T-helper 2 cell treated with Interferon-gamma antibody and Interleukin-4, amounts not matched to agents 5 μg/mL and 100 μg/mL, for 36 hours (primary cell): ENCODE measurements around the gene SYCE1L.
"Not testable (repeated sequence)": the region's sequence is repeated elsewhere in the genome, so short reads cannot be mapped to it uniquely, and the experiment has no call there.

Experiments used
- DNase-seq: peaks from one replicate; pipeline ENCODE4 v3.0.0; 2021; ENCODE audit warnings: low spot score
- H3K27ac Mint-ChIP-seq: one replicate; pipeline ENCODE4 v1.8.0; 2021; ENCODE audit warnings: mild to moderate bottlenecking, mixed read lengths
- H3K27me3 Mint-ChIP-seq: one replicate; pipeline ENCODE4 v1.8.0; 2021; ENCODE audit warnings: low read depth, mixed read lengths
- H3K36me3 Mint-ChIP-seq: one replicate; pipeline ENCODE4 v1.8.0; 2021; ENCODE audit warnings: low read depth, mixed read lengths
- H3K4me1 Mint-ChIP-seq: one replicate; pipeline ENCODE4 v1.8.0; 2021; ENCODE audit warnings: low read depth, mixed read lengths
- H3K4me3 Mint-ChIP-seq: one replicate; pipeline ENCODE4 v1.8.0; 2022; ENCODE audit warnings: mild to moderate bottlenecking, moderate library complexity, mixed read lengths
- H3K9me3 Mint-ChIP-seq: one replicate; pipeline ENCODE4 v1.8.0; 2021; ENCODE audit warnings: mixed read lengths

SYCE1L gene, protein sequence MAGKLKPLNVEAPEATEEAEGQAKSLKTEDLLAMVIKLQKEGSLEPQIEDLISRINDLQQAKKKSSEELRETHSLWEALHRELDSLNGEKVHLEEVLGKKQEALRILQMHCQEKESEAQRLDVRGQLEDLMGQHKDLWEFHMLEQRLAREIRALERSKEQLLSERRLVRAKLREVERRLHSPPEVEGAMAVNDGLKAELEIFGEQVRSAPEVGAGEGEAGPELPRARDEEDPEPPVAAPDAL

DNA sequence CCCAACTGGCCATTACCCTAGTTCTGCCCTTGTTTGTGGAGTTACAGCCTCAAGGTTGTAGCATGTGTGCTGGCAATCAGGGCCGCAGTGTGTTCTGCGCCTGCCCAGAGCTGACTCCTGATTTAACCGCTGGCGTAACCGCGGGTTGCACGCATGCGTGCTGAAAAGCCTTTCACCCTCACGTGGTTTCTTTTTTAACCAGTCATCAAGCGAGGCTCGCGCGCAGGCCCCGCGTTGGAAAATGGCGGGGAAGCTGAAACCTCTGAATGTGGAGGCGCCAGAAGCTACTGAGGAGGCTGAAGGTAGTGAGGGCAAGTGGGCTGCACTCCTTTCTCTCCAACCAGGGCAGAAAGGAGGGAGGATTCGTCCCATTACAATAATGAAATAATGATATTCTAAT is at the start of gene SYCE1L:
Gene SYCE1L (plus strand): TSS at position 198 of the 400 bp plus-strand sequence. CDS start 44 bp downstream, at position 242.
- Mint-ChIP-seq H3K27me3 (no peaks in the 10 kb centered on the region), H3K27ac (no peak within 1 kb of the TSS), H3K36me3 (peaks cover 43% of the 10 kb centered on the region), H3K9me3 (no peaks in the 10 kb centered on the region), H3K4me1 (no peaks in the 10 kb centered on the region), H3K4me3 (no peak within 1 kb of the TSS)
- no peak for DNase-seq

DNA sequence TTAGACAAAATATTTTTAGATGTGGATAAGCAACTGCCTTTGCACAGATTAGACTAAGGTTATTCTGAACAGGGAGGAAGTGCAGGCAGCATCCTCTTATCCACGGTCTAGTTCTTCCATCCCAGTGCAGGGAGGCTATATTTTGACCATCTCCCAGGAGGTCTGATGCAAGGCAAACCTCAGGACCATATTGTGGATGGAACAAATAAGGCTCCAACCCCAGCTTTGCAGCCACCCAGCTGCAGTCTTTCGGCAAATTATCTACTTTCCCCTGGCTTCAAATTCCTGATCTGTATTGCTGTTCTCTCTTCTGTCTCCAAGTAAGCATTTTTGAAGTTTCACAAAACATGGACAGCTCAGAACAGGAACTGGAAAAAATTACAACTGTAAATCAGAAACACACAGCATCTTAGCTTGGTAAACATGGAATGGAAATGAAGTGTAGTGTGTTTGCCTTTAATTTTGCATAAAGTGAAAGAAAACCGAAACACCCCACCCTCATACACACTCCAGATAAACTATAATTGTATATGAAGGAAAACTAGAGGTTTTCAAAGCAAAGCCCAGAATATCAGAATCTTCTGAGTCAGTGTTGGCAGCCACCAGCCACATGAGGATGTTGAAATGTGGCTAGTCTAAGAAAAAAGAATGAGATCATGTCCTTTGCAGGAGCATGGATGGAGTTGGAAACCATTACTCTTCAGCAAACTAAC is 41.7 kb upstream of the SYCE1L start:
- Mint-ChIP-seq H3K36me3 (no peaks in the 10 kb centered on the region), H3K4me3 (no peak overlapping the region), H3K27me3 (no peaks in the 10 kb centered on the region), H3K9me3 (no peaks in the 10 kb centered on the region), H3K4me1 (no peaks in the 10 kb centered on the region), H3K27ac (no peak overlapping the region)
- no peak for DNase-seq

DNA sequence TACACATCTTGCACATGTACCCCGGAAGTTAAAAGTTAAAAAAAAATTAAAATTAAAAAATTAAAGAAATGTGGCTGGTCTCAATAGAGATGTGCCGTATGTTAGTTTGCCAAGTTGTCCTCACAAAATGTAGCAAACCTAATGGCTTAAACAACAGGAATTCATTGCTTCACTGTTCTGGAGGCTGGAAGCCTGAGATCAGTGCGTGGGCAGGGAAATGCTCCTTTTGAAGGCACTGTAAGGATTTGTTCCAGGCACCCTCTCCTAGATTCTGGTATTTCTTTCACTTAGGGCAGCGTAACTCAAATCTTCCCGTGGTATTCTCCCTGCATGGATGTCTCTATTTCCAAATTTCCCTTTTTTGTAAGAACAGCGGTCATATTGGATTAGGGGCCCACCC is 40.9 kb upstream of the SYCE1L start:
- no peaks in the 10 kb centered on the region for H3K4me1 Mint-ChIP-seq
- no peaks in the 10 kb centered on the region for H3K36me3 Mint-ChIP-seq
- H3K9me3 Mint-ChIP-seq, result no peaks in the 10 kb centered on the region
- H3K27ac Mint-ChIP-seq, result no peak overlapping the region
- H3K27me3 Mint-ChIP-seq, result no peaks in the 10 kb centered on the region
- DNase-seq, result no peak
- no peak overlapping the region for H3K4me3 Mint-ChIP-seq

DNA sequence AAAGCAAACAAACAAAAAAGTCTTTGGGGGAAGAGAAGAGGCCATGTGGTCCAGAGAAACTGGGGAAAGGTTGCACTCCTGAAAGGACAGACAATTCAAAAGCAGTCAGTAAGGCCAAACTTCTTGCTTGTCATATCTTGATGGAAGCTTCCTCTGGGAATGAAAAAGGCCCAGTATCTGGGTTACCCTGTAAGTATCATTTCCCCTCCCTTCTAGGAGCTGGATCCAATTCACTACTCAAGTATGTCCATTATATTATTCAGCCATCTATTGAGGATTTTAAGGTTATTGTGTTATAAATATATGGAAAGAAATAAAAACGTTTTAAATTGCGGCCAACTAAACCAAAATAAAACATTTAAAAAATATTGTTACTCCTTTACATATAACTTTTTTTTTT is 34.2 kb upstream of the SYCE1L start:
- DNase-seq, result no peak
- Mint-ChIP-seq H3K27me3 (no peaks in the 10 kb centered on the region), H3K4me3 (no peak overlapping the region), H3K9me3 (no peaks in the 10 kb centered on the region), H3K36me3 (no peaks in the 10 kb centered on the region), H3K27ac (no peak overlapping the region), H3K4me1 (no peaks in the 10 kb centered on the region)

DNA sequence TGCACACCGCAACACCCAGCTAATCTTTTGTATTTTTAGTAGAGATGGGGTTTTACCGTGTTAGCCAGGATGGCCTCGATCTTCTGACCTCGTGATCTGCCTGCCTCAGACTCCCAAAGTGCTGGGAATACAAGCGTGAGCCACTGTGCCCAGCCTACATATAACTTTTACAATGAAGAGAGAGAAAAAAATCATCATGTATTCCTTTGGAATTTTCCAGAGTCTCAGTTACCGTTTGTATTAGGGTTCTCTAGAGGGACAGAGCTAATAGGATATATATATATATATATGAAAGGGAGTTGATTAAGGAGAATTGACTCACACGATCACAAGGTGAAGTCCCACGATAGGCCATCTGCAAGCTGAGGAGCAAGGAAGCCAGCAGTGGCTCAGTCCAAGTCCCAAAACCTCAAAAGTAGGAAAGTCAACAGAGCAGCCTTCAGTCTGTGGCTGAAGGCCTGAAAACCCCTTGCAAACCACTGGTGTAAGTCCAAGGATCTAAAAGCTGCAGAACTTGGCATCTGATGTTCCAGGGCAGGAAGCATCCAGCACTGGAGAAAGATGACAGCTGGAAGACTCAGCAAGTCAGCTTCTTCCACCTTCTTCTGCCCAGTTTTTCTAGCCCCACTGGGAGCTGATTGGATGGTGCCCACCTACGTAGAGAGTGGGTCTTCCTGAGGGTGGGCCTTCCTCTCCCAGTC is 33.5 kb upstream of the SYCE1L start:
- not testable (repeated sequence) for DNase-seq, H3K4me3 Mint-ChIP-seq, H3K9me3 Mint-ChIP-seq, H3K27me3 Mint-ChIP-seq, H3K27ac Mint-ChIP-seq, H3K36me3 Mint-ChIP-seq, H3K4me1 Mint-ChIP-seq

DNA sequence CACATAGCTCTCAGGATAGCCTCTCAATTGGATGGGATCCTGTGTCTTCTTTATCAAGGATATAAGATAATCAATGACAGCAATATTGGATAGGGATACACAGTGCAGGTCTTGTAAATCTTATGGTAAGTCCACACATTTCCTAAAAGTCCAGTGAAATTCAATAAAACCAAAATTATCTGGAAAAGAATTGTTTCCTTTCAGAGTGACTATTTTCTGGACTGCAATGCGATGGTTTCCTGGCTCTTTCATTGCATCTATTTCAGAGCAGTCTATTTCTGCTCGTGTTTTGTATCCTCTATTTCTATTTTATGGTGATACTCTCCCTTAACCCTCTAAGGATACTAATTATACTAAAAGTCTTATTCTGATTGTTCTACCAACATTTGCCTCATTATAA is 32.5 kb upstream of the SYCE1L start:
- no peak overlapping the region for H3K4me3 Mint-ChIP-seq
- no peaks in the 10 kb centered on the region for H3K9me3 Mint-ChIP-seq
- no peaks in the 10 kb centered on the region for H3K4me1 Mint-ChIP-seq
- H3K27ac Mint-ChIP-seq, result no peak overlapping the region
- H3K36me3 Mint-ChIP-seq, result no peaks in the 10 kb centered on the region
- no peaks in the 10 kb centered on the region for H3K27me3 Mint-ChIP-seq
- no peak for DNase-seq

DNA sequence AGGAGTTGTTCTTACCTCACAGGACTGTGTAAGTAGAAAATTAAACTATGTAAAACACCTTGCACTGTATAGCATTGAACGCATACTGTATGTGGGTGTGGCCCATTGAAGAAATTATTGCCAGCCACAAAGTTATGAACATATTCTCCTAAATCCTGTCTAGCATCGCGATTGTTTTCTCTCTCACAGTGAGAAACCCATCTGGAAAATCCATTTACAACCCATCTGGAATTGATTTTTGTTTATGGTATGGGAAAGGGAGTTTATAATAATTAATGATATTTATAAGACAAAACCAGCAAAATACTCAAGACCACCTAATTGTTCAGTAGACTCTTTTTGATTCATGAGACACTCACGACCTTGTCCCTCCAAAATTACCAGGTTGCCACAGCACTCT is 30.3 kb upstream of the SYCE1L start:
- Mint-ChIP-seq H3K27ac (no peak overlapping the region), H3K27me3 (peaks cover 3% of the 10 kb centered on the region), H3K36me3 (no peaks in the 10 kb centered on the region), H3K4me3 (no peak overlapping the region), H3K4me1 (no peaks in the 10 kb centered on the region), H3K9me3 (no peaks in the 10 kb centered on the region)
- no peak for DNase-seq

DNA sequence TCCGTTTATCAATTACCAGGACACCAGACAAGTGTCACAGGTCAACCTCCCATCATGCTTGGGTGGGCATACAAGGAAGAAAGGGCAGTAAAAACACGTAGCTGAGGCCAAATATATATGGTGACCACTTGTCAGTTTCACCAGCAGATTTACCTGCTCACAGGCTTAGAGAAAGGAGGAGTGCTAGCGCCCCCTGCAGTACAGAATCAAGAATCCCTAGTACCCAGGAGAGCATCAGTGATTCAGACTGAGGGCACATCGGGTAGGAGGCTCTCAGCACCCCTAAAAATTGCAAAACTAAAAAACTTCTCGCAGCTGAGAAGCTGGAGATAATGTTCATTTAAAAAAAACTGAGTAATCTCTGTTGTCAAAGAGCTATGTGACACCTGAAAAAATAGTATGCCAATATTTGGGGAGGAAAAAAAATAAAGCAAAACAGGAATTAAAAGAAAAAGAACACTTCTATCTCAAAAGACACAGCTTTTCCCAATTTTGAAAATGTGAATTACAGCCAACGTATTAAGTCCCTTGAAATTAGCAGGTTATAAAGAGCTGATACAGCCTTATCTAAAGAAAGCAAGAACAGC is 29.5 kb upstream of the SYCE1L start:
- H3K36me3 Mint-ChIP-seq, result no peaks in the 10 kb centered on the region
- H3K4me3 Mint-ChIP-seq, result no peak overlapping the region
- no peak for DNase-seq
- no peaks in the 10 kb centered on the region for H3K9me3 Mint-ChIP-seq
- no peaks in the 10 kb centered on the region for H3K4me1 Mint-ChIP-seq
- H3K27me3 Mint-ChIP-seq, result peaks cover 5% of the 10 kb centered on the region
- H3K27ac Mint-ChIP-seq, result no peak overlapping the region

DNA sequence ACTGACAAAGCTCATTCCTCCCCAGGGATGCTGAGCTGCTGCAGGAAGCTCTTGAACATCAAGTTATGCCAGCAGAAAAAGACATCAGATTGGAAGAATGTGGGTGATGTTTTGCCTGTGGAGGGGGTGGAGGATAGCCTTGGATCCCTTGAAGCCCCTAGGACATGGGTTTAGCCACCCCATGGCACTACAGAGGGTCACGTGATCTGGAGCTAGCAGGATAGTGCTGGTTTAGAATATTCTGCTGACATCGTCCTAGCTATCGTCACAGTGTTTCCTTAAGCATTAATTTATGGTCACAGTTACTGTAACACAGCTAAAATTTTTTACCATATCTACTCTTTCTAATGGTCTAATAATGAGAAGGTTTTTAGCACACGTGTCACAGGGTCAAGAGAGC is 28.4 kb upstream of the SYCE1L start:
- Mint-ChIP-seq H3K36me3 (no peaks in the 10 kb centered on the region), H3K27ac (no peak overlapping the region), H3K27me3 (peaks cover 6% of the 10 kb centered on the region), H3K9me3 (no peaks in the 10 kb centered on the region), H3K4me3 (no peak overlapping the region), H3K4me1 (no peaks in the 10 kb centered on the region)
- DNase-seq, result no peak

DNA sequence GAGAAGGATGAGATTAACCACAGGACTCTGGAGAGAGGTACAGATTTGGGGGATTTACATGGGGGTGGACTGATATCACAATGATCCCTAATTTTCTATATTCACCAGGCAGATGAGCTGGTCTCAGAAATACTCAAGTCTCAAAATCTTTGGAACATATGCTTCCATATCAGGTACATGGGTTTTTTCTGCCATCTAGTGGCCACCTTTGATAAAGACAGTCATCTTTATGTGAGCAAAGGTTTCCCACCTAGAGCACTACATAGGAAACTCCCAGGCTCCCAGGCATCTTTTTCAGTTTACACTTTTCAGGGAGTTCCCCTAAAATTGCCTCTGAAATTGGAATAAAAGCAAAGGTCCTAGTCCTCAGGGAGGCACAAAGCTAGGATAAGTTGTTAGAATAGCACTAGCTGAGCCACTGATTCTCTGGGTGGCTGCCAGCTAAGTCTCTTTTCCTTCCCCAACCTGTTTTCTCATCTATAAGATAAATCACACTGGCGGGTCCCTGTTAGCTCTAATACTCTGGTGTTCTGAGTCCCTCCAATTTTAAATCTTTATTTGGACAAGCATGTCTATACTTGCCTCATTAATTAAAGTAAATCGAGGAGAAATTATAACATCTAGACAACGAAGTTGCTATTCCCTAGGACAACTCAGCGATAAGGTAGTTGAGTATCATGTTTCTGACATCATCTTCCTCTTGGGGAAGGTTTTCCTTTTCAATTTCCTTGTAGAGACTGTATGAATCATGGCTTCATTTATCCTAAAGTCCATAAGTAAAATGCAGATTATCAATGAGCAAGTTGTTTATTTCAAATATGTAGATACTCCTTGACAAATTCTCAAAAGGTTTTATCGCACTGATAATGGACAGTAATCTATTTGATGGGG is 27.2 kb upstream of the SYCE1L start:
- Mint-ChIP-seq H3K4me3 (no peak overlapping the region), H3K36me3 (no peaks in the 10 kb centered on the region), H3K27ac (no peak overlapping the region), H3K4me1 (no peaks in the 10 kb centered on the region), H3K9me3 (no peaks in the 10 kb centered on the region), H3K27me3 (peaks cover 7% of the 10 kb centered on the region)
- DNase-seq, result no peak

DNA sequence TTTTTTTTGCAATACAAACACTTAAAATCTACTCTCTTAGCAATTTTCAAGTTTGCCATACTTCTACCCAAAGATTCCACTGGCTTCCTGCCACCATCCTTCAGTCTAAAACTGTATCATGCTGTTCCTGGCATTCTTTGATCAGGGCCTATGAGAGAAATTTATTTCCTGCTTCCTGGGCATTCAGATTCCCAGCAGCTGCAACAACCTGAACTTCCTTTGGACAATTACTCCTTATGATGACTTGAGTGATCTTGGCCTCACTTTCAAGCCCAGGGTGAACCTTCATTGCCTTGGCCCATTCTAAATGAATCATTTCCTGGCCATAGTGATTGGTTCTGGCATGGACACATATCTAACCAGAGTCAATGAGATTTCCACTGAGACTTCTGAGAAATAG is 26.3 kb upstream of the SYCE1L start:
- DNase-seq, result no peak
- H3K4me1 Mint-ChIP-seq, result no peaks in the 10 kb centered on the region
- H3K36me3 Mint-ChIP-seq, result no peaks in the 10 kb centered on the region
- no peak overlapping the region for H3K27ac Mint-ChIP-seq
- H3K9me3 Mint-ChIP-seq, result no peaks in the 10 kb centered on the region
- peaks cover 11% of the 10 kb centered on the region for H3K27me3 Mint-ChIP-seq
- no peak overlapping the region for H3K4me3 Mint-ChIP-seq

DNA sequence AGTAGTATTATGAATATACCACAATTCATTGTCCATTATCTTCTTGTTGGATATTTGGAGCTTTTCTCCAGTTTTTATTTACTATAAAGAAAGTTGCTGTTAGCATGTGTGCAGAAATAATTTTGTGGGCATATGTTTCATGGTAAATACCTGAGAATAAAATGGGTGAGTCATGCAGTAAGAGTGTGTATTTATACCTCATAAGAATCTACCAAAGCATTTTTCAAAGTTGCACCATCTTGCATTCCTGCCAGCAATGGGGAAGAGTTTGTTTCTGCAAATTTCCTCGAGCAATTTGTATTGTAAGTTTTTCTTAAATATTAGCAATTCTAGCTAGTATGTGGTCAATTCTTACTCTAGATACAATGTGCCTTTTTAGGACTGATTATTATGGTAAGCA is 16.1 kb upstream of the SYCE1L start:
- H3K9me3 Mint-ChIP-seq, result no peaks in the 10 kb centered on the region
- no peak overlapping the region for H3K27ac Mint-ChIP-seq
- H3K36me3 Mint-ChIP-seq, result no peaks in the 10 kb centered on the region
- peaks cover 29% of the 10 kb centered on the region for H3K27me3 Mint-ChIP-seq
- DNase-seq, result no peak
- H3K4me3 Mint-ChIP-seq, result no peak overlapping the region
- H3K4me1 Mint-ChIP-seq, result no peaks in the 10 kb centered on the region

DNA sequence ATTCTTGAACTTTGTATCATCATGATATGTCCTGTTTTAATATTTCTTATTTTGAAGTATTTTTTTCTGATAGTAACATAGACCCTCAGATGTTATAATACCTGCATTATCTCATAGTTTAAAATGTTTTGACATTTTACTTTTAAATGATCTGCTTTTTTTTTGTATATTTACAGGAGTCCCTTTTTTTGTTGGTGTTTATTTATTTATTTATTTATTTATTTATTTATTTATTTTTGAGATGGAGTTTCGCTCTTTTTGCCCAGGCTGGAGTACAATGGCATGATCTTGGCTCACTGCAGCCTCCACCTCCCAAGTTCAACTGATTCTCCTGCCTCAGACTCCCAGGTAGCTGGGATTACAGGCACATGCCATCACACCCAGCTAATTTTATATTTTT is 12.9 kb upstream of the SYCE1L start:
- H3K27me3 Mint-ChIP-seq, result peaks cover 18% of the 10 kb centered on the region

More for the DNA sequence above, 12.9 kb upstream of the SYCE1L start:
- not testable (repeated sequence) for H3K36me3 Mint-ChIP-seq, H3K9me3 Mint-ChIP-seq, H3K4me3 Mint-ChIP-seq, H3K4me1 Mint-ChIP-seq, DNase-seq, H3K27ac Mint-ChIP-seq
